ENCODE measurements around the gene PILRB. TPM values are rescaled to one million over a fixed set of nuclear protein-coding genes. Genes with fewer than 3 reads are reported as not detected.
"Not testable (repeated sequence)": the region's sequence is repeated elsewhere in the genome, so short reads cannot be mapped to it uniquely, and the experiment has no call there.

PILRB gene
- total and polyA plus RNA-seq, 5 donors = 13.2 to 18.1 (median 14.0) TPM

DNA sequence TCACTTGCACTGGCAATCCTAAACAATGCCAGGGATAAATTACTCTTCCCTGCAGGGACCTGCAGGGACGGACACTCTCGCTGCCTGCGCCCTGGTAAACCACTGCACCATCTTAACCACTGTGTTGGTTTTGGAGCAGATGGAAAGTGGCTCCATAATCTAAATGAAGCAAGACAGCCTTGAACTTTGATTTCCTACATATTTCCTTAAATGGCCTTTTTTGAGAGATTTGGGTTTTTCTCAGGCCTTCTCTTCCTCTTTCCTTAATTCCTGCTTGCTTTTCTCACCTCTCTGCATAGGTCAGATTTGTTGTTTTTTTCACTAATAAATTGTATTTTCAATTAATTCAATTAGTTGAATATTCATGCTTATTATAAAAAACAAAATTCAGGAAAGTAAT lies 18.1 kb downstream of the PILRB start:
- DNase-seq = no peak
- Histone ChIP-seq H3K27me3 (ENCODE audit: control insufficient read depth, insufficient read depth) (no peaks in the 10 kb centered on the region), H3K9me3 (ENCODE audit: control insufficient read depth, low read length) (no peaks in the 10 kb centered on the region), H3K4me3 (ENCODE audit: low read length) (no peak overlapping the region), H3K4me1 (ENCODE audit: control insufficient read depth, insufficient read depth, low read length) (no peaks in the 10 kb centered on the region), H3K27ac (ENCODE audit: low read length) (no peak overlapping the region)
- ATAC-seq = no peak
- intact Hi-C loops (cut with DNase I) = no loop called here
- WGBS = 94% methylated on average over 3 of the region's 3 CpGs

DNA sequence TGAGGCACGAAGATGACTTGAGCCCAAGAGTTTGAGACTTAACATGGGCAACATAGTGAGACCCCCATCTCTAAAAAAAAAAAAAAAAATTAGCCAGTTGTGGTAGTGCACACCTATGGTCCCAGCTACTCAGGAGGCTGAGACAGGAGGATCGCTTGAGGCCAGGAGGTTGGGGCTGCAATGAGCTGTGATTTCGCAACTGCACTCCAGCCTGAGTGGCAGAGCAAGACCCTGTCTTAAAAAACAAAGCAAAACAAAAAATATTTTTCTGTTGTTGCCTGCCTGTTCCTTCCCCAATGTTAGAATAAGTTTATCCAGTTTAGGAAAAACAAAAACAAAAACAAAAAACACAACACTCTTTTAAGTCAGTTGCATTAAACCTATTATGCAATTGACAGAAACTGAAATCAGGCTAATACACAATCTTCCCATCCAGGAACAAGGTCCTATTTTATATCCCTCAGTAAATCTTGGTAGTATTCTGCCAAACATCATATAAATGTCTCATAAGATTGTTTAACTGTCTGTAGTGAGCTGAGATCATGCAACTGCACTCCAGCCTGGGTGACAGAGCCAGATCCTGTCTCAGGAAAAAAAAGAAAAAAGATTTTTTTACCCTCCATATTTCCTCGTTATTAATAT lies 20.3 kb downstream of the PILRB start:
- Histone ChIP-seq H3K27me3 (ENCODE audit: control insufficient read depth, insufficient read depth) (no peaks in the 10 kb centered on the region), H3K4me1 (ENCODE audit: control insufficient read depth, insufficient read depth, low read length) (no peaks in the 10 kb centered on the region), H3K4me3 (ENCODE audit: low read length) (no peak overlapping the region), H3K9me3 (ENCODE audit: control insufficient read depth, low read length) (no peaks in the 10 kb centered on the region), H3K27ac (ENCODE audit: low read length) (no peak overlapping the region)
- ATAC-seq (no peak), DNase-seq (no peak)
- intact Hi-C loops (cut with DNase I) = no loop called here
- WGBS = 89% methylated on average over 4 of the region's 4 CpGs

DNA sequence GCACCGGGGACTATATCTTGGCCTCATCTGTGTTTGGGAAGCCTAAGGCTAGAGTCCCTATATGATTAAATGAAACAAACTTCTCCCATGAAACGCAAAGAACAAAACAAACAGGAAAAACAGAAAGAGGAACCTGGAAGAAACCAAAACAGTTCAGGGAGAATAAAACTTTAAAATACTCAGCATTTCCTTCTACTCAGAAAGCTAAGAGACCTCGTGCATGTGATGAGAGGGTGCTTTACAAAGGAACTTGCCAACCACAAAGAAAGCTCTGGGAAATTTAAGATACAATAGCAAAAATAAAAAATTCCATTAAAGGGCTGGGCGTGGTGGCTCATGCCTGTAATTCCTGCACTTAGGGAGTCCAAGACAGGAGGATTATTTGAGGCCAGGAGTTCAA lies 22.3 kb downstream of the PILRB start:
- DNase-seq = no peak
- WGBS = 78% methylated on average over 4 of the region's 4 CpGs
- Histone ChIP-seq H3K27me3 (ENCODE audit: control insufficient read depth, insufficient read depth) (no peaks in the 10 kb centered on the region), H3K4me3 (ENCODE audit: low read length) (no peak overlapping the region), H3K27ac (ENCODE audit: low read length) (no peak overlapping the region), H3K9me3 (ENCODE audit: control insufficient read depth, low read length) (no peaks in the 10 kb centered on the region), H3K4me1 (ENCODE audit: control insufficient read depth, insufficient read depth, low read length) (no peaks in the 10 kb centered on the region)
- peak in 1 of 2 donors; percentile 50 for ATAC-seq
- intact Hi-C loops (cut with DNase I) = no loop called here

DNA sequence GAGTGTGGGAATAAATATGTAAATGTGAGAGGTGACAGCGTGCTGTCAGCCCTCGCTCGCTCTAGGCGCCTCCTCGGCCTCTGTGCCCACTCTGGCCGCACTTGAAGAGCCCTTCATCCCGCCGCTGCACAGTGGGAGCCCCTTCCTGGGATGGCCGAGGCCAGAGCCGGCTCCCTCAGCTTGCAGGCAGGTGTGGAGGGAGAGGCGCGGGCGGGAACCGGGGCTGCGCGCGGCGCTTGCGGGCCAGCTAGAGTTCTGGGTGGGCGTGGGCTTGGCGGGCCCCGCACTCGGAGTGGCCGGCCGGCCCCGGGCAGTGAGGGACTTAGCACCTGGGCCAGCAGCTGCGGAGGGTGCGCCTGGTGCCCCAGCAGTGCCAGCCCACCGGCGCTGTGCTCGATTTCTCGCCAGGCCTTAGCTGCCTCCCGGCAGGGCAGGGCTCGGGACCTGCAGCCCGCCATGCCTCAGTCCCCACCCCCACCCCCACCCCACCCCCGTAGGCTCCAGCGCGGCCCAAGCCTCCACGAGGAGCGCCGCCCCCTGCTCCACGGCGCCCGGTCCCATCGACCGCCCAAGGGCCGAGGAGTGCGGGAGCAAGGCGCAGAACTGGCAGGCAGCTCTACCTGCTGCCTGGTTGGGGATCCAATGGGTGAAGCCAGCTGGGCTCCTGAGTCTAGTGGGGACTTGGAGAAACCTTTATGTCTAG lies 23.8 kb downstream of the PILRB start:
- intact Hi-C loops (cut with DNase I); H3K9me3 ChIP-seq (ENCODE audit: control insufficient read depth, low read length); H3K27ac ChIP-seq (ENCODE audit: low read length); H3K27me3 ChIP-seq (ENCODE audit: control insufficient read depth, insufficient read depth); H3K4me3 ChIP-seq (ENCODE audit: low read length); H3K4me1 ChIP-seq (ENCODE audit: control insufficient read depth, insufficient read depth, low read length); ATAC-seq; DNase-seq: not testable (repeated sequence)
- 72% methylated on average over 49 of the region's 49 CpGs for WGBS

DNA sequence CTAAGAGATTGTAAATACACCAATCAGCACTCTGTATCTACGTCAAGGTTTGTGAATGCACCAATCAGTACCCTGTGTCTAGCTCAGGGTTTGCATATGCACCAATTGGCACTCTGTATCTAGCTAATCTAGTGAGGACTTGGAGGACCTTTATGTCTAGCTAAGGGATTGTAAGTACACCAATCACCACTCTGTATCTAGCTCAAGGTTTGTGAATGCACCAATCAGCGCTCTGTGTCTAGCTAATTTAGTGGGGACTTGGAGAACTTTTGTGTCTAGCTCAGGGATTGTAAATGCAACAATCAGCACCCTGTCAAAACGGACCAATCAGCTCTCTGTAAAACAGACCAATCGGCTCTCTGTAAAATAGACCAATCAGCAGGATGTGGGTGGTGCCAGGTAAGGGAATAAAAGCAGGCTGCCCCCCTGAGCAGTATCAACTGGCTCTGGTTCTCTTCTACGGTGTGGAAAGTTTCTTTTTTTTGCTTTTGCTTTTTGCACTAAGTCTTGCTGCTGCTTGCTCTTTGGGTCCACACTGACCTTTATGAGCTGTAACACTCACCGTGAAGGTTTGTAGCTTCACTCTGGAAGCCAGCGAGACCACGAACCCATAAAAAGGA lies 24.4 kb downstream of the PILRB start:
- H3K4me1 ChIP-seq (ENCODE audit: control insufficient read depth, insufficient read depth, low read length); H3K9me3 ChIP-seq (ENCODE audit: control insufficient read depth, low read length); H3K27me3 ChIP-seq (ENCODE audit: control insufficient read depth, insufficient read depth); intact Hi-C loops (cut with DNase I); H3K4me3 ChIP-seq (ENCODE audit: low read length); ATAC-seq; H3K27ac ChIP-seq (ENCODE audit: low read length); DNase-seq: not testable (repeated sequence)
- WGBS = 80% methylated on average over 8 of the region's 8 CpGs

DNA sequence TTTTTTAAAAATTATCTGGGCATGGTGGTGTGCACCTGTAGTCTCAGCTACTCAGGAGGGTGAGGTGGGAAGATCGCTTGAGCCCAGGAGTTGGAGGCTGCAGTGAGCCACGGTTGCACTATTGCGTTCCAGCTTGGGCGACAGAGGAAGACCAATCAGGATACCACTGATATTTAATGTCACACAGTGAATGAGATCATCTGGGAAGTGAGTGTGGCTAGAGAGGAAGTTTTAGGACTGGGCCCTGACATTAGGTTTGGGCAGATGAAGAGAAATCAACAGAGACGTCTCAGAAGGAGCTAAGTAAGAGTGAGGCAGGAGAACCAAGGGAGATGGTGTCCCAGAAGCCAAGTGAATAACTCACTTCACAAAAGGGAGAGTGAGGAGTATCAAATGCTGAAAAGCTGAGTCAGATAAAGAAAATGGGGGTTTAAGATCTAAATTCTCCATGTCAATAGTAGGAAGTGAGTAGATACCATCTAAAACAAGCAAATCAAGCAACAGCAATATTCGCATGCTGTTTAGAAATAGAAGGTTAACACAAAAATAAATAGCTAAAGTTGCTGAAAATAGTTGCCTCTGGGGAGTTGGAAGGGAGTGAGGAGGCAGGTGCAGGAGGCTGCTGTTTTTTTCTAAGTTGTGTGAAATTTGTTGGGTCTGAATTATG lies 26.8 kb downstream of the PILRB start:
- Histone ChIP-seq H3K27ac (ENCODE audit: low read length) (no peak overlapping the region), H3K9me3 (ENCODE audit: control insufficient read depth, low read length) (no peaks in the 10 kb centered on the region), H3K4me3 (ENCODE audit: low read length) (no peak overlapping the region), H3K27me3 (ENCODE audit: control insufficient read depth, insufficient read depth) (no peaks in the 10 kb centered on the region), H3K4me1 (ENCODE audit: control insufficient read depth, insufficient read depth, low read length) (no peaks in the 10 kb centered on the region)
- ATAC-seq = no peak
- DNase-seq = no peak
- intact Hi-C loops (cut with DNase I) = no loop called here
- WGBS = 66% methylated on average over 6 of the region's 6 CpGs

DNA sequence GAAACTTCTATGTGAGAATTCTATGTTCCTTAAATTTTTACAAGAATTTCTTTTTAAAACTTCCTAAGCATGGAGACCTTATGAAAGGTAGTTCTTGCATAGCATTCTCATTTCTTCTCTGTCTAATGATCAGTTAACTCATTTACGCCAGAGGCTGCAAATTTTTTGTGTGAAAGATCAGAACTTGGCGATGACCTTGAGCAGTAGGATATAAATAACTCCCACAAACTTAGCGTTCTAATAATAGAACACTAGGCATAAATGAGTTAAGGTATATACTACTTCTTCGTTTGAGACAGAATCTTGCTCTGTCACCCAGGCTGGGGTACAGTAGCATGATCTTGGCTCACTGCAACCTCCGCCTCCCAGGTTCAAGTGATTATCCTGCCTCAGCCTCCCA lies 29.0 kb downstream of the PILRB start:
- DNase-seq (no peak), ATAC-seq (no peak)
- 39% methylated on average over 5 of the region's 5 CpGs for WGBS
- no peaks in the 10 kb centered on the region for H3K4me1 ChIP-seq (ENCODE audit: control insufficient read depth, insufficient read depth, low read length)
- H3K4me3 ChIP-seq (ENCODE audit: low read length) = no peak overlapping the region
- H3K9me3 ChIP-seq (ENCODE audit: control insufficient read depth, low read length) = no peaks in the 10 kb centered on the region
- H3K27ac ChIP-seq (ENCODE audit: low read length) = no peak overlapping the region
- no peaks in the 10 kb centered on the region for H3K27me3 ChIP-seq (ENCODE audit: control insufficient read depth, insufficient read depth)
- intact Hi-C loops (cut with DNase I) = no loop called here

DNA sequence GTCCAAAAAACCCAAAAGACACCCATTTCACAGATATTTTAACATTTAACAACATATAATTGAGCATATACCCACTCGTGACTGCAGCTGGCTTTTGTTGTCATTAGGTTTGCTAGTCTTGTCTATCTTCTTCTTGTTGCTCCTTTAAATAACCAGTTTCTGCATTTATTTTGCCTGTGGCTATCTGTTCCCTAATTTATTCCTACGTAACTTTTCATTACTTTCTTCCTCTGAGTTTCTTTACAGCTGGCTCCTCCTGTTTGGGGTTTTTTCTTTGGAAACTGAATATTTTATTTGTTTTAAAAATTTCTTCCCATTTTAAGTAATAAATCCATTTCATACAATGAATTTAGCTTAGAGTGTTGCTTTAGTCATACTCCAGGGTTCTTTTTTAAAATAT lies 29.8 kb downstream of the PILRB start:
- no peaks in the 10 kb centered on the region for H3K4me1 ChIP-seq (ENCODE audit: control insufficient read depth, insufficient read depth, low read length)
- intact Hi-C loops (cut with DNase I) = no loop called here
- DNase-seq = no peak
- WGBS = 80% methylated on average over 2 of the region's 2 CpGs
- no peaks in the 10 kb centered on the region for H3K27me3 ChIP-seq (ENCODE audit: control insufficient read depth, insufficient read depth)
- H3K27ac ChIP-seq (ENCODE audit: low read length) = no peak overlapping the region
- ATAC-seq = no peak
- no peaks in the 10 kb centered on the region for H3K9me3 ChIP-seq (ENCODE audit: control insufficient read depth, low read length)
- H3K4me3 ChIP-seq (ENCODE audit: low read length) = no peak overlapping the region

DNA sequence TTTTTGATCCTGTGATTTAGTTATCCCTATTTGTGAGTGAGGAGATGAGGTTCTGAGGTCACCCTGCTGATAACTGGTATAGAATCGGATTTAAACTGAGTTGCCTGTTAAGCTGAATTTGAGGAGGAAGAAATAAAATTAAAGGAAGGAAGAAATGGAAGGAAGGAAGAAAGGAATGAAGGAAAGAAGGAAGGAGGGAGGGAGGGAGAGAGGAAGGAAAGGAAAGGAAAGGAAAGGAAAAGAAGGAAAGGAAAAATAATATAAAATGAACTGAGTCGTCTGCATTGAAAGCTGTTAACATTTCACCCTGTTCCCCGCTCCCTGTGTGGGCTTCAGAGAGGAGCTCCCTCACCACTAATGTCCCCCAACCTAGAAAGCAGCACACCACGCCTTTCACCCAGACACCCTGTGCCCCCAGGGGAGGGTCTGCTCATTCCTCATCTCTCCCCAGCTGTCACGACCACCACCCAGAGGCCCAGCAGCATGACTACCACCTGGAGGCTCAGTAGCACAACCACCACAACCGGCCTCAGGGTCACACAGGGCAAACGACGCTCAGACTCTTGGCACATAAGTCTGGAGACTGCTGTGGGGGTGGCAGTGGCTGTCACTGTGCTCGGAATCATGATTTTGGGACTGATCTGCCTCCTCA lies 31.6 kb downstream of the PILRB start:
- ATAC-seq = no peak
- DNase-seq = no peak
- intact Hi-C loops (cut with DNase I) = no loop called here
- Histone ChIP-seq H3K27me3 (ENCODE audit: control insufficient read depth, insufficient read depth) (no peaks in the 10 kb centered on the region), H3K9me3 (ENCODE audit: control insufficient read depth, low read length) (no peaks in the 10 kb centered on the region), H3K4me3 (ENCODE audit: low read length) (no peak overlapping the region), H3K4me1 (ENCODE audit: control insufficient read depth, insufficient read depth, low read length) (no peaks in the 10 kb centered on the region), H3K27ac (ENCODE audit: low read length) (no peak overlapping the region)
- WGBS = 61% methylated on average over 9 of the region's 9 CpGs

DNA sequence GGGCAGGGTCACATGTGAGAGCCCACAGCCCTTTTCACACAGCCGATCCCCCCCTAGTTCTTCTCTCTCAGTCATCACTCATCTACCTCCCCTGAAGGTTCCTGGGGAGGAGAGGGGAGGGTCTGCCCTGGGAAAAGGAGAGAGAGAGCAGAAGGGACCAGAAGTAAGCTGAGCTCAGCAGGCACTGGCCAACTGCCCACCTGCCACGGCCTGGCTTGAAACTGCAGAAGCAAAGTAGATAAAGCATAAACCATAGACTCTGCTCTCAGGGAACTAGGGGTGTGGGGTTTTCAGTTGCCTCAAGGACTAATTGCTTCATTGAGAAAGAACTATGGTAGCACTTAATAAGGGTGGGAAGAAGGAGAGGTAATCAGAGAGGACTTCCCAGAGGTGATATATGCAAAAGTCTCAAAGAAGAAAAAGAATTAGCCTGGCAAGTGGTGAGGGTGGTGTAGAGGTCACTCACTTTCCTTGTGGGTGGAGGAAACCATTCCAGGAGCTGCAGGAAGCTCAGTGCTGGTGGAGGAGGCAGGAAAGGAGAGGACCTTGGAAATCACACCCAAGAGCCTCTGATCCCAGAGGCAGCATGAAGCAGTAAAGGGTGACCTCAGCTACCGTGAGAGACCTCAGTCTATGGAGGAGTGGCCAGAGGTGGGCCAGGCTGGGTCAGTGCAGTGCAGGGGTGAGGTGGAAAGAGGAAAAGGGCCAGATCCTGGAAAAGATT lies 32.5 kb downstream of the PILRB start:
- Histone ChIP-seq H3K9me3 (ENCODE audit: control insufficient read depth, low read length) (no peaks in the 10 kb centered on the region), H3K4me3 (ENCODE audit: low read length) (no peak overlapping the region), H3K27ac (ENCODE audit: low read length) (no peak overlapping the region), H3K27me3 (ENCODE audit: control insufficient read depth, insufficient read depth) (no peaks in the 10 kb centered on the region), H3K4me1 (ENCODE audit: control insufficient read depth, insufficient read depth, low read length) (no peaks in the 10 kb centered on the region)
- WGBS = 45% methylated on average over 3 of the region's 3 CpGs
- ATAC-seq (no peak), DNase-seq (no peak)
- intact Hi-C loops (cut with DNase I) = no loop called here
